GM19452 (cell line): ENCODE measurements around the gene DDTL.

ENCODE experiments used
- ATAC-seq: cut with Tn5 transposase; IDR thresholded peaks from one replicate; pipeline ENCODE4 v1.9.1; 2021; ENCODE audit not compliant: unreplicated experiment

DDTL gene

DNA sequence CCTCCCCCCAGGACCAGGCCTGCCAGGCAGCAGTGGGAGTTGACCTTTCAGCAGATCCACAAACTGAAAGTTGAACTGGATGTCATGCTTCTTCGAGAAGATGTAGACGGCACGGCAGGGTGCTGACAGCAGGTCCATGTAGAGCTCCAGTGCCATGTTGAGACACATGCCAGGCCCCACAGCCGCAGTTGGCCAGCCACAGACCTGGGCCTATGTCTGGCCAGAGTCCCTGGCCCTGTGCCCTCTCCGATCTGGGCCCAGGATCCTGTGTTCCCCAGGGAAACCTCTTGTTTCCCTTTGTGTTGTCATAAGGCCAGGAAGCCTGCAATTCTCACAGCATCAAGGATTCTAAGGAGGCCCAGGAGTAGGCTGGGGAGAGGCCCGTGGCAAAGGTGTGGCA is 38.5 kb downstream of the DDTL start, which contains the start of gene GSTT4:
GSTT4 (minus strand) TSS at position 253 of the 400 bp plus-strand sequence; CDS start at position 156, 97 bp downstream.
- no peak for ATAC-seq

DNA sequence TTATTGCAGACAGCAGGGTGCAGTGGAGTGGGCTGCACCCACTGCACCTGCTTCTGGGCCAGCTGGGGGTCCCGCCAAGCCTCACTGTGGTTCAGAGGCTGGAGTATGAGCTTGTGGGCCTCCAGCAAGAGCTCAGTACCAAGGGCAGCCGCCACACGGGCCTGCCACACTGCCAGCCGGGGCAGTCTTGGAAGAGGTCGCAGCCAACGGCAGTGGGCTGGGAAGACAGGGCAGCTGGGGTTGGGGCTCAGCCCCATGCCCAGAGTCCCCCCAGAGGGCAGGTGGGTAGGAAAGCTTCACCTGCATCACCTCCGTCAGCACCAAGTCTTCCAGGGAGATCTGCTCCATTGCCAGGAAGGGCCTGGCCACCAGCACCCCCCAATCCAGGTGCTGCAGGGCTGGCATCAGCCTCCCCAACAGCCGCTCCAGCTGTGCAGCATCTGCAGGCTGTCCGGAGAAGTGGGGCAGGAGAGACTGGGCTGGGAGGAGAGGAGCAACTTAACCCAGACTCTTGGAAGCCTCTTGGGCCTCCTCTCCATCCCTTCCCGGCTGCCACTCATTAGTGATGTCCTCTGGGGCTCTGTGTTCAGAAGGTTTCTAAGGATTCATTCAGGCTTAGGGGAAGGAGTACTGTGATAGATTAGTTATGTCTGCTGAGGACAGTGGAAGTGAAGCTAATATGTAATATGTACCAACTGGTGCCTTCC is 39.7 kb downstream of the DDTL start:
- ATAC-seq, result no peak

DNA sequence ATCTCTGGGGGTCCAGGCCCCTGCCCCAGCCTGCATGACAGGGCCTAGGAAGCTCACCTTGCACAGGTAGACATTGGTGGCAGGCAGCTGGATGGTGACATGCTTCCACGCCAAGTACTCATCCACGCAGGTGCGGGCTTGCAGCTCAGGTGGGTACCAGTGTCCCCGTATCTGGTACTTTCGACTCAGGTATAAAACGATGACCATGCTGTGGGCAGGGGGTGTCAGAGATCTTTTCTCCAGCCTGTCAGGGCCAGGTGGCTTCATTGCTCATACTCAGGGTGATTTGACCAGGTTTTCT is 40.2 kb downstream of the DDTL start:
- no peak for ATAC-seq

DNA sequence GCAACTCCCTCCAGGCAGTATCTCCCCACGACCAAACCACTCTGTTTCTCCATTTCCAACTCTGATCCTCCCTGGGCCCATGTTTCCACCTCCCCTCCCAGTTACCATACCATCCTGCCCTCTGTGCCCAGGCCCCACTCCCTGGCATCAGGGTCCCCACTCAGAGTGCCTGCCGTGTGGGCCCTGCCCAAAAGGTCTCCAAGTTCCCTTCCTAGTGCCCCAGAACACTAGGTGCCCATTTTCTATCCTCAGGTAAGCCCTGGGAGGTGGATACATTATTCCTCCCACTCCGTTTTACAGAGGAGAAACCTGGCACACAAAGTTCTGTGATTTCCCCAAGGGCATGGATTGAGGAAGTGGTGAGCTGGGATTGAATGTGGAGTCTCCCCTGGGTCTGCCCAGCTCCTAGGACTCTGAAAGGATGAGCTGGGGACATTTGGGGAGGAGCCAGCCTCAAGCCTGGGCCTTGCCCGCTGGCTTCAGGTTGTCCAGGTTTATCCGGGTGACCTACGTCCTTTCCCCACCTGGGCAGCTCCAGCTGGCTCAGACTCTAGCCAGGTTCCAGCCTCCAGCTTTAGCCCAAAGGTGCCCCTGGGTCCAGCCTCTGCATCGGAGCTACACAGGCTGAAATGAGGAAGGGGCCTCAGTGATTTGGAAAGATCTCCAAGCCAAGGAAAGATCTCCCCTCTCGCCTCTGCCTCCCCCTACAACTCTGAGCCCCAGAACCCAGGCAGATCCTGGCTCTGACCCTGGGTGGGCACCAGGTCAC is 40.7 kb downstream of the DDTL start:
- ATAC-seq, result no peak

DNA sequence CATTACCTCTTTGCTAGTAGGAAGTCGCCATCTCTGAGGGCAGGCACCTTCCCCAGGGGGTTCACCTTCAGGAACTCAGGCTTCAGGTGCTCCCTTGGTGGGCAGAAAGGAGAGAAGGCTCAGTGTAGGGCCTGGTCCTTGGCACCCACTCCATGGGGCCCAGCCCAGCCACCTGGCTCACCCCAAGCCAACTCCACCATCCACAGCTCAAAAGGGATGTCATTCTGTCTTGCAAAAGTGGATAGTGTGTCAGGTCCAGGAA is 41.3 kb downstream of the DDTL start:
- ATAC-seq, result no peak

DNA sequence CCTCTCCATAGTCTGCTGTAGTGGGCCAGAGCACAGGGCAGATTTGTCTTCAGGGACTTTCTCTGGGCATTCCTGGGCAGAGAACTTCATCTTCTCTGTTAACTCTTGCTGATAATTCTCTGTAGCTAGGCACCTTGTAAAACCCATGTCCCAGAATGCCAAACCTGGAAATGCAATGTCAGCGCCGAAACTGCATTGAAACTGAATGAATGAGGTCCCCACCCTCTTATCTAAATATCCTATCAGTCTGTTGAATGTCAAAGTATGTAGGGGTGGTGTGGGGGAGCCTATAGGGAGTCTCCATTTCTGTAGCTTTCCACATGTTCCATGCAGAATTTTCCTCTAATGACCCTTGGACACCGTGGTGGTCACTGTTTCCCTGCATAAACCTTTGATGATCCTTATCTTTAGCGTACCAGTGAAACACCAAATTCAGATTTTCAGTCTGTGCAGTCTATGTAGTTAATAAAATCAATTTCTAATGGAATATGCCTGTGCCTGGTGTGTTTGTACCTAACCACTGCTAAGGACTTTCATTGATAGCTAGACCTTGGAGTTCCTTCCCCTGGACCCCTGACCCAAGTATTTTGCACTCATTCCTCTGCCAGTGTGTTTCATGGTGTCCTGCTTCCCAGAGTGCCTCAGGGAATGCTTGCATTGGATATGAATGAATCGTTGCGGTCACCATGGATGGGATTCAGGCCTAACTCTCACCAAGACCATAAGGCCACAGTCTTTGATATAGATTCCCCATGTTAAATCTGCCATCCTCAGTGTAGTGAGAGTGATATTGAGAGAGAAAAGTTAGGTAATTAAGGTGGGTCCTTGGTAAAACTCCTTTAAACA is 41.9 kb downstream of the DDTL start:
- no peak for ATAC-seq

DNA sequence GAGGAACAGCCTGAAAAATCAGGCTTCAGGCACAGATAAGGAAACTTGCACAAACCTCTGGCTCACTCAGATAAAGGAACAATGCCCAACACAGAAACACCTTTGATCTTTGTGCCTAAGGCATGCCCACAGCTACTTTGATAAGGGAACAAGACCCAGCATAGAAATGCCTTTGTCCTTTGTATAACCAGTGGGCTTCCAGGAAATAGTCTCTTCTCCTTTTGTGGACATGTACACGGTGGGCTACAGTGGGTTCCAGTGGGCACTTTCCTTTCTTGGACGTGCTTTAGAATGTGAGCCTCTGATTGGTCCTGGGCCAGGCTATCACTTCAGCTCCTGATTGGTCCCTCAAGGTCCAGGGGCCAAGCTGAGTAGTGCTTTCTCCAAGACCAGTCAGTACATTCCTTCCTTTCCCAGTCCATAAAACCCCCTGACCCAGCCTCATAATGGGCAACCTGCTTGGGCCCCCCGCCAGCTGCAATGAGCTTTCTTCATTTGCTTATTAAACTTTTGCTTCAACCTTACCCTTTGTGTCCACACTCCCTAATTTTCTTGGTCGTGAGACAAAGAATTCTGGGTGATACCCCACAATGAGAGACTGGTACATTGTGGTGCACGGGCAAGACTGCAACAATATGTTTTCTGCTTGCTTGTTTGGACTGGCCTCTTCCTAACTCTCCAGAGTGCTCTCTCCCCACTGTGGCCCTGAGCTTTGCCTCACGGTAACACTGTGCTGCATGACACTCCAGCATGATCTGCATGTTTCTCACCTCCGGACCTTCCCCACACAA is 42.7 kb downstream of the DDTL start:
- ATAC-seq, result no peak

DNA sequence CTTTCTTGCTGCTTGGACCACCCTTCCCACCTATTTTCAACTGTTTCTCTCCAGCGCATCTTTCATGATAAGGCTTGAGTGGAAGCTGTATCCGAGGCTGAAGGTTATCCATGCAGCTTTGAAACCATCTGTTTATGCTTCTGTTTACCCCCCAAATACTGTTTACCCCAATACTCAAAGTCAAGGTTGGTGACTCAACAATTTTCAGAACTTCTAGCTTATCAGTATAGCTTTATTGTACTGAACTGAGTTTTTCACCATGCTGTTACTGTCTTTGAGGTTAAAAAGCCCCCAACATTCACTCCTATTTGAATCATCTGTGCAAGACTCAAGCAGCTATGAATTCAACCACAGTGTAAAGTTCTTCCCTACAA is 43.3 kb downstream of the DDTL start:
- ATAC-seq, result no peak

DNA sequence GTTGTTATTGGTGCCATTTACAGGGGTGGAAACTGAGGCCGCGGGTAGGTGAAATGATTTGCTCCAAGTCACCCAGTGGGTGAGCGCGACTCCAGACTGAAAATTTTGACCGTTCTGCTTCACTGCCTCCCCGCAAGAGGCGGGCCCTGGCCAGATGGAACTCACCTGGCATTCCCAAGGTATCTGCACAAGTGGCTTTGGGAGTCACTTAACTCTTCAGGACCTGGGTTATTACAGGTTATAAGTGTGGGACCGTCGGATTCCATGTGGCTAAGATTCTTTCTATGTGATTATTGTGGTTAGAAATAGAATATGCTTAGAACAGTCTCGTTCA is 45.0 kb downstream of the DDTL start:
- no peak for ATAC-seq

DNA sequence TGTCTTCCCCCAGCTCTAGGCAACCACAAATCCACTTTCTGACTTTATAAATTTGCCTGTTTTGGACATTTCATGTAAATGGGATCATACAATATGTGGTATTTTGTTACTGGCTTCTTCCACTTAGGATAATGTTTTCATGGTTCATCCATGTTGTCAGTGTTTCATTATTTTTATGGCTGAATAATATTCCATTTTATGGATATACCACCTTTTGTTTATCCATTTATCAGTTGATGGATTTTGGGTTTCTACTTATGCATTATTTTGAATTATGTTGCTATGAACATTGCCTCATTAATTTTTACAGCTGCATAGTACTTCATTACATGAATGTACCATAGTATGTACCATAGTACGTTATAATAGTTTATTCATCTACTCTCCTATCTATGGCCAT is 49.5 kb downstream of the DDTL start:
- ATAC-seq, result no peak

DNA sequence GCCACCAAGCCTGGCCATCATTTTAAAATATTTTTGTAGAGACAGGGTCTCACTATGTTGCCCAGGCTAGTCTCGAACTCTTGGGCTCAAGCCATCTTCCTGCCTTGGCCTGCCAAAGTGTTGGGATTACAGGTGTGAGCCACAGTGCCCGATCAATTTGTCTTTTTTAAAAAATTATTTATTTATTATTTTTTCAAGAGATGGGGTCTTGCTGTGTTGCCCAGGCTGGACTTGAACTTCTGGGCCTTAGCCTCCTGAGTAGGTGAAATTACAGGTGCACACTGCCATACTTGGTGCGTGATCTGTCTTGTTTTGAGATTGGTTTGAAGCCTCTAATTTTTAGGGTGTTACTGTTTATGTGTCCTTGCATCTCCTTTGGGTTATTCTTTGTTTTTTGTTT is 54.6 kb downstream of the DDTL start:
- no peak for ATAC-seq
